GM18519 (cell line): ENCODE results near the gene CENPU.
"Not testable (repeated sequence)": the region's sequence is repeated elsewhere in the genome, so short reads cannot be mapped to it uniquely, and the experiment has no call there.

Experiments
- ATAC-seq: cut with Tn5 transposase; IDR thresholded peaks from one replicate; pipeline ENCODE4 v1.9.1; 2021; ENCODE audit warnings: mild to moderate bottlenecking, moderate library complexity; ENCODE audit not compliant: unreplicated experiment, low FRiP score

Gene CENPU

GRCh38 chr4:184752496-184753275 is 18.8 kb upstream of the CENPU start:
- no peak for ATAC-seq

- ATAC-seq, result no peak
Measured at GRCh38 chr4:184751585-184751956, 17.7 kb upstream of the CENPU start.

GRCh38 chr4:184750926-184751584 is 17.2 kb upstream of the CENPU start:
- no peak for ATAC-seq

DNA sequence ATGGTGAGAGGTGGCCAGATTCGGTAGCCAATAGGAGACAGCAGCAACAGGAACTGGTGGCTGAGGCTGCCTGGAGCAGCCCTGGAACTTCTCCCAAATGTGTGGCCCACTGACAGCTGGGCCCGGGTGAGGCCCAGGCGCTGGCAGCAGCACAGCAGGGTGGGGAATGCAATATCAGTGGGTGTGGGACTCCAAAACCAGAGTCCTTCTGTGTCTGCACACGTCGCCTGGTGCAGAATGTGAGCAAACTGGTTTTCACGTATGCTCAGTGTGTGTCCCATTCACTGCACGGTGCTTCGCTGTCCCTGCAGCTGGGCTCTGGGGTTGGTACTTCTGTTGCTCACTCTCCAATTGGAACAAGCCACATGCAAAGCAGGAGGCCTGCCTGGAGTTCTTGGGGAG is 14.4 kb upstream of the CENPU start:
- ATAC-seq, result no peak

GRCh38 chr4:184747034-184747830 is 13.3 kb upstream of the CENPU start:
- ATAC-seq, result no peak

GRCh38 chr4:184745831-184746795 is 12.2 kb upstream of the CENPU start:
- ATAC-seq, result no peak

GRCh38 chr4:184744236-184744635 is 10.3 kb upstream of the CENPU start:
- ATAC-seq, result no peak

DNA sequence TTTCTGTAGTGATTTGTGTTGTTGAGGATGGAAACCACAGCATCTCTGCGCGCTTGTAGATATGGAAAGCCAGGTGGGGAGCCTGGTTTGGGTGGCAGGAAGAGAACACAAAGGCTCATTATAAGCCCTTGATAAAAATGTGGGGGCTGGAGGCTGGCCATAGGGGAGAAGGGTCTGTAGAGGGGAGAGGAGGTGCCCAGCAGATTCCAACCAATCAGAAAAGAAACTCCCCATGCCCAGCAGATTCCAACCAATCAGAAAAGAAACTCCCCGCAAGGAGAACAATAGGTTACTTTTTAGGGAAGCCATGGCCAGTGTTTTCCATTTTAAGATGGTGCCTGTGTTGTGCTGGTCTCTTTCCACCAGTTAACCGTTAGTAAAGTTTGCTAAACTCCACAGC is 9.8 kb upstream of the CENPU start:
- ATAC-seq, result no peak

DNA sequence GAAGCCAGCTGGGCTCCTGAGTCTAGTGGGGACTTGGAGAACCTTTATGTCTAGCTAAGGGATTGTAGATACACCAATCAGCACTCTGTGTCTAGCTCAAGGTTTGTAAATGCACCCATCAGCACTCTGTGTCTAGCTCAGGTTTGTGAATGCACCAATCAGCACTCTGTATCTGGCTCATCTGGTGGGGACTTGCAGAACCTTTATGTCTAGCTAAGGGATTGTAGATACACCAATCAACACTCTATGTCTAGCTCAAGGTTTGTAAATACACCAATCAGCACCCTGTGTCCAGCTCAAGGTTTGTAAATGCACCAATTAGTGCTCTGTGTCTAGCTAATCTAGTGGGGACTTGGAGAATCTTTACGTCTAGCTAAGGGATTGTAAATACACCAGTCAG is 7.8 kb upstream of the CENPU start:
- ATAC-seq, result not testable (repeated sequence)

GRCh38 chr4:184740980-184741391 is 7.1 kb upstream of the CENPU start:
- ATAC-seq, result no peak

DNA sequence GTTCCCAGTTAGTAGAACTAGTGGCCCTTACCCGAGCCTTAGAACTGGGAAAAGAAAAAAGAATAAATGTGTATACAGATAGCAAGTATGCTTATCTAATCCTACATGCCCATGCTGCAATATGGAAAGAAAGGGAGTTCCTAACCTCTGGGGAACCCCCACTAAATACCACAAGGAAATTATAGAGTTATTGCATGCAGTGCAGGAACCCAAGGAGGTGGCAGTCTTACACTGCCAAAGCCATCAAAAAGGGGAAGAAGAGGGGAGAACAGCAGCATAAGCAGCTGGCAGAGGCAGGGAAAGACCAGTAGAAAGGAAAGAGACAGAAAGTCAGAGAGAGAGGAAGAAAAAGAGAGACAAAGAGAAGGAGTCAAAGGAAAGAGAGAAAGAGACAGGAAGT is 5.7 kb upstream of the CENPU start:
- ATAC-seq, result not testable (repeated sequence)

DNA sequence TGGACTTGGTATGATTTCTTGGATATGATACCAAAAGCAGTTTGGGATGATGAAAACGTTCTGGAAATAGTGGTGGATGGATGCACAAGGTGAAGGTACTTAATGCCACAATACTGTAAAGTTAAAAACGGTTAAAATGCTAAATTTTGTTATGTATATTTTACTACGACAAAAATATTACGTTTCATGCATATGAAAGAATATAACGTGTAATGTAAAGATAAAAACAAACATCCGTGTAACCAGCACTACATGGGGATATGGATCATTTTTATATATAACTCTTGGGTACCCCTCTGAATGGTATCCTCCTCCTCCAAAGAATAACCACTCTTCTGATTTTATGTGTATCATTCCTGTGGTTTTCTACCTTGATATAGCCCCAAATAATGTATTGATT is 862 bp upstream of the CENPU start:
- ATAC-seq, result no peak

DNA sequence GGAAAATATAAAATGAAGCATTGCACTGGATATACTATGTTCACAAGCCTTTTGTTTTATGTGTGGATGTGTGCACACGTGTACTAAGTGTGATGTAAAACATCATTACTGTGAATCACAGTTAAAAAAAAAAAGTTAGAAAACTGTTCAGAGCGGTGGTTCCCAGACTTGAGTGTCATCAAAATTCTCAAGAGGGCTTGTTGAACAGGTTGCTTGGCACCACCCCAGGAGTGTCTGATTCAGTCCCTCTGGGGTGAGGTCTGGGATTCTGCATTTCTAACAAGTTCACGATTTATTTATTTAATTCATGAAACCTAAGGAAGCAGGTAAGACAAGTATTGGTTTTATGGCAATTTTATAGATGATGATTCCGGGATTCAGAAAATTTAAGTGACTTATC is 1.8 kb downstream of the CENPU start:
- ATAC-seq, result no peak

- no peak for ATAC-seq
Measured at GRCh38 chr4:184731056-184731455, 2.8 kb downstream of the CENPU start.

- no peak for ATAC-seq
Measured at GRCh38 chr4:184729946-184730345, 4.0 kb downstream of the CENPU start.

GRCh38 chr4:184728858-184729257 is 5.0 kb downstream of the CENPU start:
- no peak for ATAC-seq

DNA sequence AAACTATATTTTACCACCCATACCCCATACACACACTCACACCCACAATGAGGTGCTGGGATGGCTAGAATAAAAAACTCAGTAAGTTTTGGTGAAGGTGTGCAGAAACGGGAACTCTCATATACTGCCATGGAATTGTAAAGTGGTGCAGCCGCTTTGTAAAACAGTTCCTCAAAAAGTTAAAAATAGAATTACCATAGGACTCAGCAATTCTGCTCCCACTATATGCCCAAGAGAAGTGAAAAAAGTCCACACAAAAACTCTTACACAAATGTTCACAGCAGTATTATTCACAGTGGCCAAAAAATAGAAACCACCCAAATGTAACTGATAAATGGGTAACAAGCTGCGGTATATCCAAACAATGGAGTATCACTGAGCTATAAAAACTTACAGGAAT is 6.5 kb downstream of the CENPU start:
- no peak for ATAC-seq

- ATAC-seq, result no peak
Measured at GRCh38 chr4:184722798-184723197, 11.1 kb downstream of the CENPU start.

DNA sequence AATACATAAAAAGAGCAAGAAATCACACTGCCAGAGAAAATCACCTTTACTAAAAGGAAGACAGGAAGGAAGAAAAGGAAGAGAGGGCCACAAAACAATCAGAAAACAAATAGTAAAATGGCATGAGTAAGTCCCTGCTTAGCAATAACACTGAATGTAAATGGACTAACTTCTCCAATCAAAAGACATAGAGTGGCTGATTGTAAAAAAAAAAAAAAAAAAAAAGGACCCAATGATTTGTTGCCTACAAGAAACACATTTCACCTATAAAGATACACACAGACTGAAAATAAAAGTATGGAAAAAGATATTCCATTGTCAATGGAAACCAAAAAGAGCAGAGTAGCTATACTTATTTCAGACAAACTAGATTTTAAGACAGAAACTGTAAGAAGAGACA is 12.6 kb downstream of the CENPU start:
- ATAC-seq, result no peak

DNA sequence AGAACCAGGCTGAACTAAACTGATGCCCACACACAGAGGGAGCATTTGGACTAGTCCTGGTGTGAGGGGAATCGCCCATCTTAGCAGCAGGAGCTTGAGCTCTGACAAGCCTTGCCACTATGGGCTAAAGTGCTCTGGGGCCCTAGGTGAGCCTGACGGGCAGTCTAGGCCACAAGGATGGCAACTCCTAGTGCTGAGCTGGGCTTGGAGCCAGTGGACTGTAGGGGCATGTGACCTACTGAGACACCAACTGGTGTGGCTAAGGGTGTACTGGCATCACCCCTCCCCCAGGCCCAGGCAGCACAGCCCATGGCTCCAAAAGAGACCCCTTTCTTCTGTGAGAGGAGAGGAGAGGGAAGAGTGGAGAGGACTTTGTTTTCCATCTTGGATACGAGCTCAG is 14.5 kb downstream of the CENPU start:
- ATAC-seq, result no peak
